Measurements from ENCODE around the gene GOLGA5. TPM values are rescaled to one million over a fixed set of nuclear protein-coding genes. Genes with fewer than 3 reads are reported as not detected.

The GOLGA5 gene
- total and polyA plus RNA-seq, 2 of the 13 experiments (the other 11 are each of a cell fraction or from before 2014, with no cell fraction given), result 31.0 to 40.0 TPM

GRCh38 chr14:92793709-92794546, at the start of gene GOLGA5 (continued):
- TF ChIP-seq ELK4 (CRISPR knock-in tag; IDR thresholded peaks at IDR 0.05; ENCODE audit: borderline replicate concordance) (no peak), ZNF160 (CRISPR knock-in tag; IDR thresholded peaks at IDR 0.05) (peak; percentile 28; the same call in 1 of the 2 replicates), NR3C1 (CRISPR knock-in tag; IDR thresholded peaks at IDR 0.05) (no peak), E2F2 (CRISPR knock-in tag; IDR thresholded peaks at IDR 0.05; ENCODE audit: borderline replicate concordance) (no peak; the same call in 1 of the 2 replicates), CHD2 (IDR thresholded peaks at IDR 0.05; ENCODE audit: low read depth, low read length) (peak; percentile 79), TFE3 (CRISPR knock-in tag; IDR thresholded peaks at IDR 0.05) (peak; percentile 36), PRMT3 (CRISPR knock-in tag; IDR thresholded peaks at IDR 0.05; ENCODE audit: borderline replicate concordance, low read depth) (no peak), ATAD3A (CRISPR knock-in tag; IDR thresholded peaks at IDR 0.05) (no peak), AFF4 (CRISPR knock-in tag; IDR thresholded peaks at IDR 0.05) (no peak)

Data from HepG2 (cell line).